HG03060 (cell line): ENCODE data around the gene KRT79.

ENCODE experiments used
- ATAC-seq: cut with Tn5 transposase; IDR thresholded peaks from one replicate; pipeline ENCODE4 v1.9.1; 2021; ENCODE audit warnings: low read depth, moderate number of reproducible peaks; ENCODE audit not compliant: unreplicated experiment

Gene KRT79

GRCh38 chr12:52774629-52775250 is 59.4 kb downstream of the KRT79 start:
- no peak for ATAC-seq

DNA sequence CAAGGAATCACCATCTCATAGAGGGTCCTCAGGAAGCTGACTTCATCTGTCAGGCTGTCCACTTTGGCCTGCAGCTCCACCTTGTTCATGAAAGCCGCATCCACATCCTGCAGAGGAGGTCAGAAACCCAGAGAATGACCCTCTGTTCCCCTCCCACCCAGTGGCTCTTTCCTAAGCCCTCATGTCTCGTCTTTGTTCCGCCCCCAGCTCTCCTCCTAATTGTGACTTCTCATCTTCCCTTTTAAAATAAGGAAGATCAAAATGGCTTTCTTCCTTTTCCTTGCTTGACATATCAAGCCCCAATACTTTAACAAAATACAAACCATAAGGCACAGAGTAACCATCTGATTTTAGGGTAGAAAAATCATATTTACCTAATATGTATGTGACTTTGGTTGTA is 61.3 kb downstream of the KRT79 start:
- ATAC-seq, result no peak

- no peak for ATAC-seq
These were observed 61.9 kb downstream of the KRT79 start for GRCh38 chr12:52772188-52772587.

- no peak for ATAC-seq
These were observed 62.6 kb downstream of the KRT79 start for GRCh38 chr12:52771505-52771904.
